CD4-positive, alpha-beta T cell (primary cell): ENCODE measurements around the gene ASTN2. TPM values are rescaled to one million over a fixed set of nuclear protein-coding genes. Genes with fewer than 3 reads are reported as not detected.

Experiments used
- ATAC-seq: fragments of 200-7000 bp; cut with Tn5 transposase; one replicate; pipeline ENCODE4 v1.10.0; 2022; ENCODE audit warnings: mild to moderate bottlenecking; ENCODE audit not compliant: poor library complexity
- CTCF ChIA-PET: fragments of 350-600 bp; sonication (Branson Sonifier 250); formaldehyde crosslinking; loops from one replicate; lab custom pipeline; 2021; ENCODE audit warnings: antibody characterized with exemption, inconsistent platforms; lab: Charles Lee
- POLR2A ChIA-PET: fragments of 350-600 bp; sonication (Branson Sonifier 250); formaldehyde crosslinking; loops from one replicate; lab custom pipeline; 2021; ENCODE audit warnings: antibody characterized with exemption, inconsistent platforms; lab: Charles Lee
- DNase-seq, 14 experiments: peaks; one replicate each; pipeline ENCODE4 v3.0.0-alpha.2; 2013 to 2020; ENCODE audit warnings: mixed read lengths in 2 of 14
- H3K27ac ChIP-seq, 2 donors: one replicate each; pipeline versions ENCODE4 v1.5.1 to v1.7.0; 2013; ENCODE audit warnings: low read length in 2 of 2, low read depth in 1 of 2, mild to moderate bottlenecking in 1 of 2
- H3K27me3 ChIP-seq, 2 experiments: 1 replicate in 1 of 2; 2 replicates in 1 of 2; pipeline versions ENCODE4 v1.6.1 to v1.7.0; 2013; ENCODE audit warnings: low read length in 2 of 2, control low read depth in 1 of 2, mild to moderate bottlenecking in 1 of 2, moderate library complexity in 1 of 2; ENCODE audit not compliant: insufficient read depth in 2 of 2, control insufficient read depth in 1 of 2
- H3K36me3 ChIP-seq: one replicate; pipeline ENCODE4 v1.6.1; 2013; ENCODE audit warnings: low read length, control low read depth; ENCODE audit not compliant: insufficient read depth
- H3K4me1 ChIP-seq: one replicate; pipeline ENCODE4 v1.6.1; 2013; ENCODE audit warnings: low read length, control low read depth; ENCODE audit not compliant: insufficient read depth
- H3K4me3 ChIP-seq: one replicate; pipeline ENCODE4 v1.5.1; 2013; ENCODE audit warnings: mild to moderate bottlenecking, low read length, moderate library complexity
- H3K9me3 ChIP-seq, 2 experiments: 1 replicate in 1 of 2; 2 replicates in 1 of 2; pipeline versions ENCODE4 v1.6.1 to v1.7.0; 2013; ENCODE audit warnings: low read length in 2 of 2, mild to moderate bottlenecking in 2 of 2, control low read depth in 1 of 2, moderate library complexity in 1 of 2; ENCODE audit not compliant: control insufficient read depth in 1 of 2, insufficient read depth in 1 of 2
- H3K27ac Mint-ChIP-seq: one replicate; pipeline ENCODE4 v1.8.0; 2020; ENCODE audit warnings: mixed read lengths
- H3K27me3 Mint-ChIP-seq: one replicate; pipeline ENCODE4 v1.8.0; 2021; ENCODE audit warnings: mixed read lengths
- H3K36me3 Mint-ChIP-seq: one replicate; pipeline ENCODE4 v1.8.0; 2021; ENCODE audit warnings: low read depth, mixed read lengths
- H3K4me1 Mint-ChIP-seq: one replicate; pipeline ENCODE4 v1.8.0; 2021; ENCODE audit warnings: low read depth, mixed read lengths
- H3K4me3 Mint-ChIP-seq: one replicate; pipeline ENCODE4 v1.8.0; 2020; ENCODE audit warnings: mild to moderate bottlenecking, mixed read lengths
- H3K9me3 Mint-ChIP-seq: one replicate; pipeline ENCODE4 v1.8.0; 2020; ENCODE audit warnings: mixed read lengths
- CTCF ChIP-seq: fragments of 200-600 bp; IDR thresholded peaks from one replicate; pipeline ENCODE4 v1.8.0; 2022; ENCODE audit warnings: antibody characterized with exemption, mild to moderate bottlenecking
- intact Hi-C, 2 experiments: fragments of 100-400 bp; cut with DNase I in 1 of 2; cut with micrococcal nuclease in 1 of 2; formaldehyde crosslinking; loops; one replicate each; pipeline versions ENCODE4 v1.15.1 to v1.9.0; 2023 to 2025; cut with DNase I, micrococcal nuclease
- total RNA-seq, 174 experiments: library from RNA in 2 of 174; stranded (reverse) in 2 of 174; gene quantifications; one replicate each; pipeline ENCODE4 v1.2.3 and lab custom pipeline; 2021 to 2026

ASTN2 gene
- total RNA-seq, 2 experiments from 2014 or later, result 2.3 to 2.4 TPM

GRCh38 chr9:117063721-117064471 is 351.0 kb downstream of the ASTN2 start:
- Mint-ChIP-seq H3K9me3 (peaks cover 16% of the 10 kb centered on the region), H3K27ac (no peak overlapping the region), H3K27me3 (no peaks in the 10 kb centered on the region), H3K4me3 (no peak overlapping the region), H3K36me3 (no peaks in the 10 kb centered on the region), H3K4me1 (no peaks in the 10 kb centered on the region)
- H3K27me3 ChIP-seq, result no peaks in the 10 kb centered on the region
- H3K9me3 ChIP-seq, result peaks cover 0 to 8% of the 10 kb centered on the region in 2 experiments
- no peak for TF ChIP-seq CTCF
- ChIA-PET POLR2A (no interaction called here), CTCF (no interaction called here)
- no peak overlapping the region for H3K27ac ChIP-seq
- no peak overlapping the region for H3K4me3 ChIP-seq
- DNase-seq, result no peak
- intact Hi-C loops, result no loop called here
- H3K36me3 ChIP-seq, result no peaks in the 10 kb centered on the region
- no peaks in the 10 kb centered on the region for H3K4me1 ChIP-seq
- no peak for ATAC-seq

- H3K4me1 Mint-ChIP-seq, result no peaks in the 10 kb centered on the region
- Histone ChIP-seq H3K36me3 (no peaks in the 10 kb centered on the region), H3K4me1 (no peaks in the 10 kb centered on the region), H3K9me3 (peaks cover 0 to 8% of the 10 kb centered on the region in 2 experiments), H3K27me3 (no peaks in the 10 kb centered on the region), H3K27ac (no peak overlapping the region), H3K4me3 (no peak overlapping the region)
- DNase-seq (no peak), ATAC-seq (no peak)
- no peak overlapping the region for H3K27ac Mint-ChIP-seq
- no peak overlapping the region for H3K4me3 Mint-ChIP-seq
- H3K27me3 Mint-ChIP-seq, result no peaks in the 10 kb centered on the region
- H3K9me3 Mint-ChIP-seq, result peaks cover 16% of the 10 kb centered on the region
- intact Hi-C loops, result no loop called here
- ChIA-PET POLR2A (no interaction called here), CTCF (no interaction called here)
- H3K36me3 Mint-ChIP-seq, result no peaks in the 10 kb centered on the region
- TF ChIP-seq CTCF, result no peak
Measured at GRCh38 chr9:117060963-117061362, 353.9 kb downstream of the ASTN2 start.

GRCh38 chr9:117050007-117050406 is 364.9 kb downstream of the ASTN2 start:
- H3K27ac ChIP-seq, result no peak overlapping the region
- Mint-ChIP-seq H3K27ac (no peak overlapping the region), H3K4me1 (no peaks in the 10 kb centered on the region), H3K36me3 (no peaks in the 10 kb centered on the region), H3K4me3 (no peak overlapping the region), H3K27me3 (no peaks in the 10 kb centered on the region), H3K9me3 (no peaks in the 10 kb centered on the region)
- POLR2A ChIA-PET, result no interaction called here
- H3K9me3 ChIP-seq, result no peaks in the 10 kb centered on the region
- H3K36me3 ChIP-seq, result no peaks in the 10 kb centered on the region
- CTCF ChIA-PET, result no interaction called here
- intact Hi-C loops, result no loop called here
- H3K4me3 ChIP-seq, result no peak overlapping the region
- H3K27me3 ChIP-seq, result no peaks in the 10 kb centered on the region
- H3K4me1 ChIP-seq, result no peaks in the 10 kb centered on the region
- TF ChIP-seq CTCF, result no peak
- no peak for DNase-seq
- ATAC-seq, result no peak
